LNCAP (cell line): ENCODE measurements around the gene PFDN2.

Experiments
- TF ChIP-seq, protein P1 (sequence below): fragments of 450-650 bp; IDR thresholded peaks from 2 replicates; pipeline ENCODE4 v1.5.1; 2017; ENCODE audit warnings: mild to moderate bottlenecking

PFDN2 gene

GRCh38 chr1:161073474-161074121 lies 44.2 kb downstream of the PFDN2 start:
- TF ChIP-seq, protein P1, sequence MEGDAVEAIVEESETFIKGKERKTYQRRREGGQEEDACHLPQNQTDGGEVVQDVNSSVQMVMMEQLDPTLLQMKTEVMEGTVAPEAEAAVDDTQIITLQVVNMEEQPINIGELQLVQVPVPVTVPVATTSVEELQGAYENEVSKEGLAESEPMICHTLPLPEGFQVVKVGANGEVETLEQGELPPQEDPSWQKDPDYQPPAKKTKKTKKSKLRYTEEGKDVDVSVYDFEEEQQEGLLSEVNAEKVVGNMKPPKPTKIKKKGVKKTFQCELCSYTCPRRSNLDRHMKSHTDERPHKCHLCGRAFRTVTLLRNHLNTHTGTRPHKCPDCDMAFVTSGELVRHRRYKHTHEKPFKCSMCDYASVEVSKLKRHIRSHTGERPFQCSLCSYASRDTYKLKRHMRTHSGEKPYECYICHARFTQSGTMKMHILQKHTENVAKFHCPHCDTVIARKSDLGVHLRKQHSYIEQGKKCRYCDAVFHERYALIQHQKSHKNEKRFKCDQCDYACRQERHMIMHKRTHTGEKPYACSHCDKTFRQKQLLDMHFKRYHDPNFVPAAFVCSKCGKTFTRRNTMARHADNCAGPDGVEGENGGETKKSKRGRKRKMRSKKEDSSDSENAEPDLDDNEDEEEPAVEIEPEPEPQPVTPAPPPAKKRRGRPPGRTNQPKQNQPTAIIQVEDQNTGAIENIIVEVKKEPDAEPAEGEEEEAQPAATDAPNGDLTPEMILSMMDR = no peak

DNA sequence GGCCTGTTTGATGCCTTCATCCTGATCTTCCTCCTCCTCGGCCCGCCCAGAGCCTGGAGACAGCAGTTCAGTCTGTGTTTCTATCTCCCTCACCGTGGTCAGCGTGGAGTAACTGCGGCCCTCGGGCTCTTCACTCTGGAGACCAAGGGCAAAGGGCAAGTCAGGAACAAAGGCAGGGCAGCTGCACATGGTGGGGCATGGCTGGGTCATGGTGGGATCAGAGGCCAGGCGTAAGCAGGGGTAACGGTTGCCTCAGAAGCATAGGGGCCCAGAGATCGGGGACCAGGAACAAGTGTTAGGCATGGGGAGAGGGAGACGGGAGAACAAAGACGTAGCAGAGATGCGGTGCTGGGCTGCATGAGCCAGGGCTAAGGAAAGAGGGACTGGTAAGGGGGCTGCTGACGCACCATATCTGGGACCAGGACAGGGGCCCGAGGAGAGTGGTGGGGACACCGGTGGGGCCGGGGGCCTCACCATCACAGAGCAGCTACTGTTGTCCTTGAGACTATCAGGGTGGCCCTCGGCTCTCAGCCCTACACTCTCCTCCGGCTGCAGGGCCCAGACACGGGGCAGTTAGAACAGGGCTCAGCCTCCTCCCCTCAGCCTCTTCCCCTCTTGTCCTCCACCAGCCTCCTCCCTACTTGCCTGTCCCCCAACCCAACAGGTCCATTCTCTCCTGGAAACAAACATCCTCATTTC lies 44.9 kb downstream of the PFDN2 start:
- TF ChIP-seq, protein P1 = no peak

DNA sequence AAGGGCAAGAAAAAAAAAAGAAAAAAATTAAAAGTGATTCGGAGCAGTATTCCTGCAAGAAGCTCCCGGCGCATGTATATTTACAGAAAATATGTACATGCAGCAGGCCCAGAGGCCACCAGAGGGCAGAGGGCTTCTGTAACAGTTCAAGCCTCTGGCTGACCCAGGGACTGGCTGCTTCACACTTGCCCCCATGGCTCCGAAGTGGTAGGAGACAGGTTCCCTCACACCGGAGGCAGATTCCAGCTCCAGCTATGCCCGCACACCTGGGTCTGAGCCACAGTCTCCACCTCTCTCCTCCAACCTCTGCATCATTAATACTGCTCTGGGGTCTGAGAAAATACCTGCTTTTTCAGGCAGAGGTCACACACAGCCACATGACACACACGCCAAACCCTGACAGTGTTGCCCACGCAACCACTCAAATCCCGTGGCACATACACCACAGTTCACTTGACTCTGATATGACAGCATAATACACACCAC lies 45.9 kb downstream of the PFDN2 start:
- TF ChIP-seq, protein P1 = peak; percentile 60

- TF ChIP-seq, protein P1 = no peak
Observed at GRCh38 chr1:161070761-161071160, 47.1 kb downstream of the PFDN2 start.

GRCh38 chr1:161069731-161070270 lies 48.0 kb downstream of the PFDN2 start, which contains the start of gene ARHGAP30:
ARHGAP30 (minus strand) TSS chr1:161069891; CDS start chr1:161069624, 267 bp downstream.
- TF ChIP-seq, protein P1 = no peak

GRCh38 chr1:161069241-161069640 lies 48.6 kb downstream of the PFDN2 start:
- TF ChIP-seq, protein P1 = no peak

DNA sequence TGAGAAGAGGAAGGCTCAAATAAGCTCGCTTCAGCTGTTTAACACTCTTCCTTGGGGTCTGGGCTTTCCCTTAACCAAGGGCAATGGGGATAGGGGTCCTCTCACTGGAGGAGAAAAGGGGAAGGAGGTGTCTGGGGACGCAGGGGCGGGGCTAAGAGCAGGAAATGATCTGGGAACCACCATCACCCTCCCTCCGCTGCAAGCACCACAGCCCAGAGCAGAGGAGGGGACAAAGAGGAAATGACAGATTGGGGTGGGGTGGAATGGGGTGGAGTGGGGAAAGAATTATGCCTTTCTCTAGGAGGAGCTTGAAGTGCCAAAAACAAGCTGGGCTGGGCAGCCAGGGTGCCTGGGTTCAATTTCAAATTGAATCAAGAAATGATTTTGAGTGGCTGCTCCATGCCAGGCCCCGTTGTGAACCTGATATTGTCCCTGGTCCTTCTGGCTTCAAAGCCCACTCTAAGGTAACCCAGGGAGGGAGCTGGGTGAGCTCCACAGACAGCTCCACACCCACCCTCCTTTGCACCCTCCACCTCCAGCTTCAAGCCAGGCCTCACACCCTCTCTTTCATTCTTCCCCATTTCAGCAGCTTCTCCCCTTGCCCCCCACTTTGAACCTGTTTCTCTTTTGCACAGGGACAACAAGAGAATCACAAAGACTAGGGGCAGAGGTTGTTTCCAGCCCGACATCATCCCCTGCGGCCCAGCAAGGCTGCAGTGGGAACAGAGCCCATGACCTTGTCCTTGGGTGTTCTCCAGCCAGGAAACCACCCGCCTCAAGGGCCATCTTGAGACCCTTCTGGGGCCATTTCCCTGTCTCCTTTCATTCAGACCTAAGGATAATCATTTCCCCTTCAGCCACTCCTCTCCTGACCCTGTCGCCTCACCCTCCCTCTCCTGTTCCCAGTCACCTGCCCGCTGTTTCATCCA lies 49.3 kb downstream of the PFDN2 start:
- TF ChIP-seq, protein P1 = no peak
